Spleen (tissue), 7 donors: Measurements from ENCODE around the gene EYA2.
"Not testable (repeated sequence)": the region's sequence is repeated elsewhere in the genome, so short reads cannot be mapped to it uniquely, and the experiment has no call there.

Experiments used
- CTCF ChIP-seq, 11 experiments: fragments of 200-600 bp in 7 of 11; fragments of 450-650 bp in 4 of 11; sonication (generic) in 4 of 11; IDR thresholded peaks in 8 of 11; conservative IDR thresholded peaks in 3 of 11; 1 replicate in 7 of 11; 2 replicates in 4 of 11; pipeline versions ENCODE4 v1.4.0 to v1.8.0; 2016 to 2021; ENCODE audit warnings: antibody characterized with exemption in 11 of 11, inconsistent platforms in 4 of 11, mild to moderate bottlenecking in 1 of 11
- POLR2A ChIP-seq, 3 donors: fragments of 450-650 bp; IDR thresholded peaks; one replicate each; pipeline ENCODE4 v1.5.1; 2017; ENCODE audit warnings: antibody characterized with exemption in 3 of 3, mild to moderate bottlenecking in 1 of 3
- POLR2AphosphoS5 ChIP-seq, 3 donors: sonication (generic); formaldehyde crosslinking; IDR thresholded peaks; one replicate each; pipeline ENCODE4 v1.5.1; 2017; ENCODE audit warnings: antibody characterized with exemption in 3 of 3
- donor health status: DM: no; HTN: no; CAD: no; lungs with moderate emphysema.
- donor health status: DM: no; HTN: no; CAD: no.
- donor health status: DM: no; HTN: no; CAD: no.

GRCh38 chr20:46879963-46880362 is 14.7 kb upstream of the EYA2 start:
- not testable (repeated sequence) for TF ChIP-seq CTCF (IDR thresholded peaks at IDR 0.05 in 8 of 11, conservative IDR thresholded peaks at IDR 0.05 in 3 of 11); POLR2AphosphoS5 (IDR thresholded peaks at IDR 0.05); POLR2A (IDR thresholded peaks at IDR 0.05)
